Colonic mucosa (tissue), 4 donors: Measurements from ENCODE around the gene ZFYVE1. TPM values are rescaled to one million over a fixed set of nuclear protein-coding genes. Genes with fewer than 3 reads are reported as not detected.

Experiments used
- DNase-seq: peaks from one replicate; pipeline ENCODE4 v3.0.0-alpha.2; 2020
- H3K27ac ChIP-seq: fragments of 200-600 bp; one replicate; pipeline ENCODE4 v1.8.0; 2021
- H3K27me3 ChIP-seq: fragments of 200-600 bp; one replicate; pipeline ENCODE4 v1.8.0; 2021
- H3K36me3 ChIP-seq: fragments of 200-600 bp; one replicate; pipeline ENCODE4 v1.8.0; 2021
- H3K4me1 ChIP-seq: fragments of 200-600 bp; one replicate; pipeline ENCODE4 v1.8.0; 2021; ENCODE audit warnings: mild to moderate bottlenecking
- H3K4me3 ChIP-seq: fragments of 200-600 bp; one replicate; pipeline ENCODE4 v1.8.0; 2021
- H3K9ac ChIP-seq, 2 donors: one replicate each; pipeline ENCODE4 v1.7.0; 2013; ENCODE audit warnings: control low read depth in 2 of 2, low read depth in 2 of 2, low read length in 2 of 2
- H3K9me3 ChIP-seq: fragments of 200-600 bp; one replicate; pipeline ENCODE4 v1.8.0; 2021
- CTCF ChIP-seq: fragments of 200-600 bp; IDR thresholded peaks from one replicate; pipeline ENCODE4 v1.8.0; 2022; ENCODE audit warnings: antibody characterized with exemption, mild to moderate bottlenecking
- intact Hi-C: fragments of 100-400 bp; cut with DNase I; formaldehyde crosslinking; loops from one replicate; pipeline ENCODE4 v1.14.1; 2022
- total RNA-seq, 2 donors: library from RNA; stranded (reverse); fragmentation: NEBNext Ultra II Directional in 1 of 2; extraction: Animal tissue kit (Norgen Biotek cat#: 25700) in 1 of 2; gene quantifications; one replicate each; pipeline ENCODE4 v1.2.1, GENCODE V29; 2021
- donor health status: healthy.
- donor health status: DM: no; HTN: no; CAD: no.
- donor health status: DM: no; HTN: no; CAD: no.

Gene ZFYVE1
- total RNA-seq, 2 donors from 2014 or later, result 11.7 to 17.5 TPM

DNA sequence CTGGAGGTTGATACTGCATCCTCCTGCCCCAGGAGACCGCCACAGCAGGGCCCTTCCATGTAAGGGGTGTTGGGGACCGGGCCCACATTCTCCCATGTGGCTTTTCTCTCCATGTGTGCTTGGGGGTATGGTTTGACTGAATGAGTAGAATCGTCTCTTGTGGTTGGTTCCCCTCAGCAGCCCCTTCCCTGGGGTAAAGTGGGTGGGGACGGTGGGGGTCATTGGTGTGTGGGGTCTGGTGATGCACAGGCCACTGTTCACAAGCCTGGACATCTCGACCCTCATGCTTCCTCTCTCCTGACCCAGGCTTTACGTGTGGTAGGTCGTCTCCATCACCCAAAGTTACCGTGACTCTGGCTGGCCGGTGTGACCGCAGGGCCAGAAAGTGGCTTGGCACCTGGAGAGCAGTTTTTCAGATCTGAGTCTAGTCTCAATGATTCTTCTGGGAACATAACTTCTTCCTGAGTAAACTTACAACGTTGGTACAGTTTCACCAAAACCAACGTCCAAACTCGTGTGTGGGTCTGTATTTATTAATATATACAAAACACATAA is 83.0 kb downstream of the ZFYVE1 start:
- H3K27ac ChIP-seq, result no peak overlapping the region
- intact Hi-C loops, result no loop called here
- H3K4me1 ChIP-seq, result no peaks in the 10 kb centered on the region
- no peaks in the 10 kb centered on the region for H3K36me3 ChIP-seq
- no peaks in the 10 kb centered on the region for H3K9me3 ChIP-seq
- H3K9ac ChIP-seq, result no peak overlapping the region
- DNase-seq, result no peak
- no peak for TF ChIP-seq CTCF
- H3K4me3 ChIP-seq, result no peak overlapping the region
- no peaks in the 10 kb centered on the region for H3K27me3 ChIP-seq

DNA sequence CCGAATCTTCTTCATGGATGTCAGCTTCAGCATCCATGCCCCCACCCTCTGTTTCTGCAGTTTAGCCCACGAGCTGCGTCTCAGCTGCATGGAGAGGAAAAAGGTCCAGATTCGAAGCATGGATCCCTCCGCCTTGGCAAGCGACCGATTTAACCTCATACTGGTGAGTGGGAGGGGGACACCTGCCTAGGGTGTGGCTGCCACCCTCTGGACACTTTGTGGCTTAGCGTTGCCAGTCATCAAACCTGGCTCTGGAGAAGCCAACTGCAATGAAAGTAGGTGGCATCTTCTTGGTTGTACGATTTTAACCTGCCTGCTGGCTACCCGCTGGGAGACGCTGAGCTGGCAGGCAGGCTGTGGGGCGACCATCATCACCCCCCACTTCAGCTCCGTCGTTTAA is 84.0 kb downstream of the ZFYVE1 start:
- H3K9me3 ChIP-seq, result no peaks in the 10 kb centered on the region
- H3K27me3 ChIP-seq, result no peaks in the 10 kb centered on the region
- no peak overlapping the region for H3K4me3 ChIP-seq
- H3K9ac ChIP-seq, result no peak overlapping the region
- H3K27ac ChIP-seq, result no peak overlapping the region
- no peaks in the 10 kb centered on the region for H3K4me1 ChIP-seq
- intact Hi-C loops, result no loop called here
- DNase-seq, result no peak
- no peaks in the 10 kb centered on the region for H3K36me3 ChIP-seq
- TF ChIP-seq CTCF, result no peak

DNA sequence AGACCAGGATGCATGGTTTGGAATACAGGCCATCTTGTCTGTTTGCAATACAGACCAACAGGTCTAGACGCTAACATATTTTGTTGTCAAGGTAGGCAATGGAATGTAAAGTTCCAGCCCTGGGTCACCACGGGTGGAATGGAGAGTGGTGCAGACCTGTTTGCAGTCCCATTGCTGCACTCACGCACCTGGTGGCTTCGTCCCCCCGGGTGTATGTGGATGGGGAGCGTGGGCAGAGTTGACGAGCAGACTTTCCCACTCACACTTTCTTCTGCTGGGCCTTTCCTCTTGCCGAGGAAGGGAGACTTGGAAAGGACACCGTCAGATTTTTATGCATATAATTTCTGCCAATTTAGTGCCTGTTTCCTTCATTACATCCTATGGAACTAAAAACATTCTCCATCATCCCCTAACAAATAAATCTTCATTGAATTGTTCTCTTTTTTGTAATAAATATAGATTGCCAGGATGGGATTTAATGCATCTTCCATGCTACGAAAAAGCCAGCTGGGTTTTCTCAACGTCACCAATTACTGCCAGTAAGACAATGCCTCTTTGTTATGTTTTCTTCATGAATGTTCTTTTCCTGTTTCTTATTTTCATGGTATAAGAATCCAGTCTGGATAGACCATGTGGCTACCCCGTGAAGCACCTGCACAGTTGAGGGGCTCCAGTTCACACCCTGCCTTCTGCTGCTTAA is 85.5 kb downstream of the ZFYVE1 start:
- DNase-seq, result no peak
- Histone ChIP-seq H3K27ac (no peak overlapping the region), H3K9me3 (no peaks in the 10 kb centered on the region), H3K4me1 (no peaks in the 10 kb centered on the region), H3K27me3 (no peaks in the 10 kb centered on the region), H3K9ac (no peak overlapping the region), H3K4me3 (no peak overlapping the region), H3K36me3 (no peaks in the 10 kb centered on the region)
- intact Hi-C loops, result no loop called here
- no peak for TF ChIP-seq CTCF

- intact Hi-C loops, result no loop called here
- Histone ChIP-seq H3K27ac (no peak overlapping the region), H3K9me3 (no peaks in the 10 kb centered on the region), H3K9ac (no peak overlapping the region), H3K27me3 (no peaks in the 10 kb centered on the region), H3K36me3 (no peaks in the 10 kb centered on the region), H3K4me1 (no peaks in the 10 kb centered on the region), H3K4me3 (no peak overlapping the region)
- TF ChIP-seq CTCF, result no peak
- no peak for DNase-seq
Observed at GRCh38 chr14:72939630-72940029, 87.3 kb downstream of the ZFYVE1 start.

DNA sequence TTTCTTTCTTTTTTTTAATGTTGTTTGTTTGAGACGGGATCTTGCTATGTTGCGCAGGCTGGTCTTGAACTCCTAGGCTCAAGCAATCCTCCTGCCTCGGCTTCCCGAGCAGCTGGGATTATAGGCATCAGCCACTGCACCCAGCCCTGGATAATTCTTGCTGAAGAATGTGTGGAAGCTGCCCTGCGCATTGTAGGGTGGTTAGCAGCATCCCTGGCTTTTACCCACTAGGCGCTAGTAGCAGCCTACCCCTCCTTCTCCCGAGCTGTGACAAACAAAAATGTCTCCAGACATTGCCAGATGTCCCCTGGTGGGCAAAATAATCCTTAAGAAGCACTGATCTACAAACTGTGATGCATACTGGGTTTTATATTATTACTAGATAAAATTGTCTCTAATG is 94.0 kb downstream of the ZFYVE1 start:
- Histone ChIP-seq H3K4me3 (no peak overlapping the region), H3K4me1 (no peaks in the 10 kb centered on the region), H3K27me3 (no peaks in the 10 kb centered on the region), H3K27ac (no peak overlapping the region), H3K9me3 (no peaks in the 10 kb centered on the region), H3K9ac (no peak overlapping the region), H3K36me3 (no peaks in the 10 kb centered on the region)
- TF ChIP-seq CTCF, result no peak
- intact Hi-C loops, result no loop called here
- no peak for DNase-seq
